ENCODE results near the gene WNT1.

The WNT1 gene

GRCh38 chr12:48936379-48936979 lies 41.6 kb upstream of the WNT1 start:
- TF ChIP-seq, protein P1, sequence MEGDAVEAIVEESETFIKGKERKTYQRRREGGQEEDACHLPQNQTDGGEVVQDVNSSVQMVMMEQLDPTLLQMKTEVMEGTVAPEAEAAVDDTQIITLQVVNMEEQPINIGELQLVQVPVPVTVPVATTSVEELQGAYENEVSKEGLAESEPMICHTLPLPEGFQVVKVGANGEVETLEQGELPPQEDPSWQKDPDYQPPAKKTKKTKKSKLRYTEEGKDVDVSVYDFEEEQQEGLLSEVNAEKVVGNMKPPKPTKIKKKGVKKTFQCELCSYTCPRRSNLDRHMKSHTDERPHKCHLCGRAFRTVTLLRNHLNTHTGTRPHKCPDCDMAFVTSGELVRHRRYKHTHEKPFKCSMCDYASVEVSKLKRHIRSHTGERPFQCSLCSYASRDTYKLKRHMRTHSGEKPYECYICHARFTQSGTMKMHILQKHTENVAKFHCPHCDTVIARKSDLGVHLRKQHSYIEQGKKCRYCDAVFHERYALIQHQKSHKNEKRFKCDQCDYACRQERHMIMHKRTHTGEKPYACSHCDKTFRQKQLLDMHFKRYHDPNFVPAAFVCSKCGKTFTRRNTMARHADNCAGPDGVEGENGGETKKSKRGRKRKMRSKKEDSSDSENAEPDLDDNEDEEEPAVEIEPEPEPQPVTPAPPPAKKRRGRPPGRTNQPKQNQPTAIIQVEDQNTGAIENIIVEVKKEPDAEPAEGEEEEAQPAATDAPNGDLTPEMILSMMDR (conservative IDR thresholded peaks at IDR 0.05; ENCODE audit: low read depth): peak; percentile 85
- CTCF ChIA-PET: interaction anchor here (0.5 to 1.3 kb wide), 19 partner anchors 9 to 1884 kb away, joined by 3 to 11 read pairs (median 4); partner anchors contain the start of genes ARF3 and FKBP11
- POLR2A ChIA-PET (ENCODE audit: low non-redundant PET): no interaction called here
- DNase-seq (ENCODE audit: low spot score): peak; percentile 72
- no peak overlapping the region for H3K27ac ChIP-seq

GRCh38 chr12:48937170-48937569 lies 41.0 kb upstream of the WNT1 start:
- DNase-seq (ENCODE audit: low spot score): no peak
- ChIA-PET POLR2A (ENCODE audit: low non-redundant PET) (interaction anchor here (0.6 kb wide), 1 partner anchor 17 kb away, joined by 3 read pairs; no protein-coding TSS in a partner anchor), CTCF (interaction anchor here (1.2 to 1.4 kb wide), 2 partner anchors 40 to 51 kb away, joined by 4 to 5 read pairs; no protein-coding TSS in a partner anchor)
- H3K27ac ChIP-seq: no peak overlapping the region
- TF ChIP-seq, protein P1 (conservative IDR thresholded peaks at IDR 0.05; ENCODE audit: low read depth): no peak

GRCh38 chr12:48938805-48939204 lies 39.3 kb upstream of the WNT1 start:
- ChIA-PET CTCF (interaction anchor here (1.4 to 2.0 kb wide), 3 partner anchors 14 to 50 kb away, joined by 3 to 5 read pairs (median 5); partner anchors contain the start of genes FKBP11 and WNT1), POLR2A (ENCODE audit: low non-redundant PET) (no interaction called here)
- no peak for DNase-seq (ENCODE audit: low spot score)
- no peak overlapping the region for H3K27ac ChIP-seq
- TF ChIP-seq, protein P1 (conservative IDR thresholded peaks at IDR 0.05; ENCODE audit: low read depth): no peak

GRCh38 chr12:48940181-48940580 lies 37.9 kb upstream of the WNT1 start:
- TF ChIP-seq, protein P1 (conservative IDR thresholded peaks at IDR 0.05; ENCODE audit: low read depth): no peak
- H3K27ac ChIP-seq: no peak overlapping the region; the same call in 1 of the 2 replicates
- ChIA-PET CTCF (interaction anchor here (0.5 to 2.0 kb wide), 6 partner anchors 15 to 418 kb away, joined by 3 to 5 read pairs (median 4); partner anchors contain the start of genes FKBP11 and WNT1), POLR2A (ENCODE audit: low non-redundant PET) (interaction anchor here (0.5 kb wide), 1 partner anchor 88 kb away, joined by 3 read pairs; the partner anchor contains the start of gene DDX23)
- no peak for DNase-seq (ENCODE audit: low spot score)

GRCh38 chr12:48943221-48943620 lies 34.9 kb upstream of the WNT1 start:
- ChIA-PET CTCF (interaction anchor here (0.6 to 1.5 kb wide), 2 partner anchors 37 to 45 kb away, joined by 3 read pairs; no protein-coding TSS in a partner anchor), POLR2A (ENCODE audit: low non-redundant PET) (no interaction called here)
- no peak for DNase-seq (ENCODE audit: low spot score)
- TF ChIP-seq, protein P1 (conservative IDR thresholded peaks at IDR 0.05; ENCODE audit: low read depth): no peak
- peak overlapping the region; percentile 39 for H3K27ac ChIP-seq

GRCh38 chr12:48946205-48946604 lies 31.9 kb upstream of the WNT1 start:
- CTCF ChIA-PET: no interaction called here
- POLR2A ChIA-PET (ENCODE audit: low non-redundant PET): no interaction called here
- H3K27ac ChIP-seq: no peak overlapping the region
- no peak for DNase-seq (ENCODE audit: low spot score)
- TF ChIP-seq, protein P1 (conservative IDR thresholded peaks at IDR 0.05; ENCODE audit: low read depth): no peak

Data from RWPE1 (cell line).